Raji (cell line): Measurements from ENCODE around the gene TPRG1L.

ENCODE experiments used
- POLR2A ChIP-seq: IDR thresholded peaks from 2 replicates; pipeline ENCODE4 v1.6.1; 2011; ENCODE audit warnings: low read depth, low read length, control low read depth; ENCODE audit not compliant: insufficient read depth

Gene TPRG1L

GRCh38 chr1:3616861-3617260, 8.0 kb upstream of the TPRG1L start:
- TF ChIP-seq POLR2A = no peak

GRCh38 chr1:3617806-3618345, 6.9 kb upstream of the TPRG1L start:
- TF ChIP-seq POLR2A = no peak

GRCh38 chr1:3618531-3618880, 6.3 kb upstream of the TPRG1L start:
- no peak for TF ChIP-seq POLR2A

GRCh38 chr1:3618881-3619671, 5.7 kb upstream of the TPRG1L start:
- TF ChIP-seq POLR2A = no peak

- no peak for TF ChIP-seq POLR2A
These were observed 4.1 kb upstream of the TPRG1L start for GRCh38 chr1:3620708-3621107.

- TF ChIP-seq POLR2A = no peak
These were observed 1.2 kb upstream of the TPRG1L start for GRCh38 chr1:3623441-3624199.

GRCh38 chr1:3625151-3625907, 514 bp downstream of the TPRG1L start:
- TF ChIP-seq POLR2A = no peak

- TF ChIP-seq POLR2A = no peak
These were observed 1.2 kb downstream of the TPRG1L start for GRCh38 chr1:3626025-3626424.

GRCh38 chr1:3627515-3628253, 2.9 kb downstream of the TPRG1L start:
- no peak for TF ChIP-seq POLR2A

GRCh38 chr1:3628445-3628844, 3.6 kb downstream of the TPRG1L start:
- no peak for TF ChIP-seq POLR2A

GRCh38 chr1:3629561-3630160, 4.8 kb downstream of the TPRG1L start:
- TF ChIP-seq POLR2A = no peak

GRCh38 chr1:3630161-3630611, 5.4 kb downstream of the TPRG1L start:
- TF ChIP-seq POLR2A = no peak

- no peak for TF ChIP-seq POLR2A
These were observed 6.1 kb downstream of the TPRG1L start for GRCh38 chr1:3630914-3631313.
